Activated CD4-positive, alpha-beta memory T cell treated with anti-CD3 and anti-CD28 coated beads for 36 hours (primary cell): Measurements from ENCODE around the gene MOB1B. TPM values are rescaled to one million over a fixed set of nuclear protein-coding genes. Genes with fewer than 3 reads are reported as not detected.
"Not testable (repeated sequence)": the region's sequence is repeated elsewhere in the genome, so short reads cannot be mapped to it uniquely, and the experiment has no call there.

Experiments used
- CTCF ChIA-PET: fragments of 350-600 bp; sonication (Branson Sonifier 250); formaldehyde crosslinking; loops from one replicate; lab custom pipeline; 2021; ENCODE audit warnings: antibody characterized with exemption, inconsistent platforms; lab: Charles Lee
- POLR2A ChIA-PET: fragments of 350-600 bp; sonication (Branson Sonifier 250); formaldehyde crosslinking; loops from one replicate; lab custom pipeline; 2021; ENCODE audit warnings: antibody characterized with exemption; lab: Charles Lee
- DNase-seq: peaks from one replicate; pipeline ENCODE4 v3.0.0-alpha.2; 2020
- H3K27ac Mint-ChIP-seq: one replicate; pipeline ENCODE4 v1.8.0; 2021; ENCODE audit warnings: mixed read lengths
- H3K27me3 Mint-ChIP-seq: one replicate; pipeline ENCODE4 v1.8.0; 2021; ENCODE audit warnings: mixed read lengths
- H3K36me3 Mint-ChIP-seq: one replicate; pipeline ENCODE4 v1.8.0; 2021; ENCODE audit warnings: mixed read lengths
- H3K4me1 Mint-ChIP-seq: one replicate; pipeline ENCODE4 v1.8.0; 2021; ENCODE audit warnings: low read depth, mixed read lengths
- H3K4me3 Mint-ChIP-seq: one replicate; pipeline ENCODE4 v1.8.0; 2021; ENCODE audit warnings: mild to moderate bottlenecking, mixed read lengths
- H3K9me3 Mint-ChIP-seq: one replicate; pipeline ENCODE4 v1.8.0; 2021; ENCODE audit warnings: mixed read lengths
- intact Hi-C: fragments of 100-400 bp; cut with micrococcal nuclease; formaldehyde crosslinking; loops from one replicate; pipeline ENCODE4 v1.15.1; 2023
- total RNA-seq, 2 experiments: library from RNA; stranded (reverse); gene quantifications; one replicate each; pipeline ENCODE4 v1.2.3, GENCODE V29; 2021

The MOB1B gene
- total RNA-seq, 2 experiments from 2014 or later = 18.6 to 19.9 TPM

DNA sequence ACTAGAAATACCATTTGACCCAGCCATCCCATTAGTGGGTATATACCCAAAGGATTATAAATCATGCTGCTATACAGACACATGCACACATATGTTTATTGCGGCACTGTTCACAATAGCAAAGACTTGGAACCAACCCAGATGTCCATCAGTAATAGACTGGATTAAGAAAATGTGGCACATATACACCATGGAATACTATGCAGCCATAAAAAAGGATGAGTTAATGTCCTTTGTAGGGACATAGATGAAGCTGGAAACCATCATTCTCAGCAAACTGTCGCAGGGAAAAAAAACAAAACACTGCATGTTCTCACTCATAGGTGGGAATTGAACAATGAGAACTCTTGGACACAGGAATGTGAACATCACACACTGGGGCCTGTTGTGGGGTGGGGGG lies 115.2 kb downstream of the MOB1B start:
- CTCF ChIA-PET = interaction anchor here (1.7 kb wide), 1 partner anchor 8 kb away, joined by 7 read pairs; no protein-coding TSS in a partner anchor
- H3K4me1 Mint-ChIP-seq, DNase-seq, intact Hi-C loops, H3K27me3 Mint-ChIP-seq, H3K4me3 Mint-ChIP-seq, H3K27ac Mint-ChIP-seq, POLR2A ChIA-PET: not testable (repeated sequence)
- H3K9me3 Mint-ChIP-seq = peaks cover 12% of the 10 kb centered on the region
- peaks cover 16% of the 10 kb centered on the region for H3K36me3 Mint-ChIP-seq

DNA sequence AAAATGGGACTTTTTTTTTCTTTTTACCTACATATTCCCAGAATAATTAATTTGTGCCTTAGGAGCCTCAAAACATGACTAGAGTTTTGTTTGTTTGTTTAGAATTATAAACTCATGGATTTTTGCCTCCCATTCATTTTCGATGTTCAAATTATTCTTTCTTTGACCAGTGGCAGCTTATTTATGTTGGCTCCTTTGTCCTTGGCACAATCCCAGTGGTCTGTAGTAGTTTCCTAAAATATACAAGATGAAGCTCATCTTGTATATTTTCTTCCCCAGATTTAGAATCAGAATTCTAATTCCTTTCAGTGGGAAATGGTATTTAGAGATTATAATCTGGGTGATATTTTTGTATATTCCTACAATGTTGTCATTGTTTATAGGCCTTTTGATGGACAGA lies 118.4 kb downstream of the MOB1B start:
- Mint-ChIP-seq H3K4me3 (no peak overlapping the region), H3K27me3 (no peaks in the 10 kb centered on the region), H3K36me3 (peaks cover 23% of the 10 kb centered on the region), H3K9me3 (peaks cover 10% of the 10 kb centered on the region), H3K4me1 (peaks cover 3% of the 10 kb centered on the region), H3K27ac (no peak overlapping the region)
- ChIA-PET CTCF (no interaction called here), POLR2A (no interaction called here)
- intact Hi-C loops = no loop called here
- no peak for DNase-seq

DNA sequence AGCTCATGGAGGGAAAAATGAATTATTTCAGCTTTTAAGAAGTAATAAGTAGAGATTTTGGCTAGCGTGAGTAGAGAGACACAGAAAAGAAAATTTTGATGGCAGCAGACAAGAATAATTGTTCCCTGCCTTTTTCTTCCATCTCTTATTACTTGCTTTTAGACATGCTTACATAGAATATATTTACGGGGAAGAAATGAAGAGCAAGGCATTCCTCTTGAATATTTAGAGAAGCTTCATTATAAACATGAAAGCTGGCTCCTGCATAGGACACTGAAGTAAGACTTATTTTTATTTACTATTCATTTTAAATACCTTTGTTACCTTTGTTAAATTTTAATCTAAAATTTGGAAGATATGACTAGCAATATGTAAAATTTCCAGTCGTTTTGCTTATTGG lies 123.5 kb downstream of the MOB1B start:
- Mint-ChIP-seq H3K4me1 (no peaks in the 10 kb centered on the region), H3K27ac (no peak overlapping the region)
- CTCF ChIA-PET = interaction anchor here (0.8 kb wide), 2 partner anchors 17 to 30 kb away, joined by 3 read pairs; no protein-coding TSS in a partner anchor

DNA sequence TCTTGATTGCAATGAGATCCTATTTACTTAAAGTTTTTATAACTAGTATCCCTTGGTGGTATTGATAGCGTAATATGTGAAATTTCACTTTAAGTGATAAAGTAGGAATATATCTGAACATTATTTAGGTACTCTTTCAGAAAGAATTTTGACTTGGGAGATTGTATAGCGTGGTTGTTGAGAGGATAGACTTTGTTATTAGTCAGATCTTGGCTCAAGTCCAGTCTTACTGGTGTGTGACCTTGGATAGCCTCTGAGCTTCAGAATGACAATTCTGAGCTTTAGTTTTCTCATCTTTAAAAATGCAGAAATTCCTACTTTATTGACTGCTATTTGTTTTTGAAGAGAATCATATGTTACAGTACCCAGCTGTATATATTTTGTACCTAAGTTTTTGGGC lies 123.9 kb downstream of the MOB1B start:
- no peak for DNase-seq
- Mint-ChIP-seq H3K27ac (no peak overlapping the region), H3K36me3 (peaks cover 30% of the 10 kb centered on the region), H3K4me3 (no peak overlapping the region), H3K27me3 (no peaks in the 10 kb centered on the region), H3K4me1 (no peaks in the 10 kb centered on the region), H3K9me3 (no peaks in the 10 kb centered on the region)
- intact Hi-C loops = no loop called here
- ChIA-PET CTCF (no interaction called here), POLR2A (no interaction called here)

More for the DNA sequence above, 123.5 kb downstream of the MOB1B start:
- Mint-ChIP-seq H3K9me3 (no peaks in the 10 kb centered on the region), H3K27me3 (no peaks in the 10 kb centered on the region), H3K4me3 (no peak overlapping the region), H3K36me3 (peaks cover 28% of the 10 kb centered on the region)
- POLR2A ChIA-PET = interaction anchor here (1.3 kb wide), 1 partner anchor 21 kb away, joined by 4 read pairs; no protein-coding TSS in a partner anchor
- no peak for DNase-seq
- intact Hi-C loops = no loop called here

DNA sequence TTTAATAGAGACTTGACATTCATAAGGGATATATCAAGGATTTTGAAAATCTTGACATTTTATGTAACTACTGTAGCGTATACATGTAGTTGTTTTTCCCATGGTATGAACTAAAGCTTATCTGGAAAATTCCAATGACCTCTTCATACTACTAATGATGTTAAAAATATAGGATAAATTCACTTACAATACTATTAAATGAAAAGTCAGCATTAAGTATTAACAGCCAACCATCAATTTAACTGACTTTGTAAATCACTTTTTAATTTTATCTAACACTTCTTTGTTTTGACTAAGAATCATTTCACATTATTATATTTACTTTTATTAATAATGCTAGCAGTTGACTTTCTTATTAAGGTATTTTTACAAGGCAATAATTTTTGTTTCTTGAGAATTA lies 125.4 kb downstream of the MOB1B start:
- no peak overlapping the region for H3K4me3 Mint-ChIP-seq
- ChIA-PET POLR2A (no interaction called here), CTCF (no interaction called here)
- peaks cover 35% of the 10 kb centered on the region for H3K36me3 Mint-ChIP-seq
- H3K9me3 Mint-ChIP-seq = no peaks in the 10 kb centered on the region
- no peak overlapping the region for H3K27ac Mint-ChIP-seq
- no peaks in the 10 kb centered on the region for H3K4me1 Mint-ChIP-seq
- H3K27me3 Mint-ChIP-seq = no peaks in the 10 kb centered on the region
- DNase-seq = no peak
- intact Hi-C loops = no loop called here

DNA sequence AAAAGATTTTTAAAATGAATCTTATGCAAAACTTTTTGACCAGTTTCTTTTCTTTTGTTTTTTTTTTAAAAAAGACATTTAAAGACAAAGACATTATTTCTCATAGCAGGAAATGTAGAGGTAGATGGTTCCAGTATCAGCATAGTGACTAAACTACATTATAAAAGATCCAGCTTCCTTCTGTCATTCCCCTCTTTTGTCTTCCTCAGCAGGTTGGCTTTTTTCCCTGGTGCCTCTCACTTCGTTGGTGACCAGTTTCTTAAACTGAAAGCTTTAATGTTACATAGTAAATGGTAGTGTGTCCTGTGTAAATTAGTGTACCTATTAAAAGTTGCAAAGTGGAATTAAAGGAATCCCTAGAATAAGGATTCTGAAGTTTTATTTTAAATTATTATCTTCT lies 127.3 kb downstream of the MOB1B start:
- POLR2A ChIA-PET = no interaction called here
- CTCF ChIA-PET = no interaction called here
- Mint-ChIP-seq H3K36me3 (peaks cover 24% of the 10 kb centered on the region), H3K9me3 (no peaks in the 10 kb centered on the region), H3K27me3 (no peaks in the 10 kb centered on the region), H3K27ac (no peak overlapping the region), H3K4me1 (no peaks in the 10 kb centered on the region), H3K4me3 (no peak overlapping the region)
- DNase-seq = no peak
- intact Hi-C loops = no loop called here

DNA sequence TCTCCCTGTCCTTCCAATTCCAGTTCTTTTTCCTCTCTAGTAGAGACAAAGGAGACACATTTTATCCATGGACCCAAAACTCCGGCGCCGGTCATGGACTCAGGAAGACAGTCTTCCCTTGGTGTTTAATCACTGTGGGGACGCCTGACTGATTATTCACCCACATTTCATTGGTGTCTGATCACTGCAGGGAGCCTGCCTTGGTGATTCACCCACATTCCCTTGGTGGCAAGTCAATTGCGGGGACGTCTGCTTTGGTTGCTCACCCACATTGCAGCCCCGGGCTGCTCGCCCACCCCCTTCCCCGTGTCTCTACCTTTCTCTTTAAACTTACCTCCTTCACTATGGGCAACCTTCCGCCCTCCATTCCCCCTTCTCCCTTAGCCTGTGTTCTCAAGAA lies 129.9 kb downstream of the MOB1B start:
- H3K4me3 Mint-ChIP-seq, H3K27ac Mint-ChIP-seq, CTCF ChIA-PET, DNase-seq, POLR2A ChIA-PET, intact Hi-C loops, H3K9me3 Mint-ChIP-seq, H3K27me3 Mint-ChIP-seq, H3K4me1 Mint-ChIP-seq: not testable (repeated sequence)
- H3K36me3 Mint-ChIP-seq = peaks cover 17% of the 10 kb centered on the region

Other genes with a start within 250 kb of the MOB1B start
- not detected for gene JCHAIN, start 235.9 kb upstream of the MOB1B start, total RNA-seq
- 10 to 100 TPM; 33.6 to 35.5 TPM for gene UTP3, start 213.8 kb upstream of the MOB1B start, total RNA-seq
- 10 to 100 TPM; 15.8 to 17.2 TPM for gene RUFY3, start 180.4 kb upstream of the MOB1B start, total RNA-seq
- 10 to 100 TPM; 97.8 to 97.9 TPM for gene GRSF1, start 62.5 kb upstream of the MOB1B start, total RNA-seq
- gene DCK, start 91.3 kb downstream of the MOB1B start, total RNA-seq = 10 to 100 TPM; 37.0 to 37.2 TPM